Choroid plexus epithelial cell (primary cell): Measurements from ENCODE around the gene SPATA25.

Experiments used
- DNase-seq: peaks from one replicate; pipeline ENCODE4 v3.0.0-alpha.2; 2010; ENCODE audit warnings: low read depth
- H3K4me3 ChIP-seq: 2 replicates; pipeline ENCODE4 v1.5.1; 2011; ENCODE audit warnings: low read depth, mild to moderate bottlenecking, control low read depth, low read length, moderate library complexity
- TF ChIP-seq, protein P1 (sequence below): conservative IDR thresholded peaks from 2 replicates; pipeline ENCODE4 v1.5.1; 2011; ENCODE audit warnings: low read depth, mild to moderate bottlenecking, control low read depth, inconsistent platforms, low read length, moderate library complexity

SPATA25 gene

DNA sequence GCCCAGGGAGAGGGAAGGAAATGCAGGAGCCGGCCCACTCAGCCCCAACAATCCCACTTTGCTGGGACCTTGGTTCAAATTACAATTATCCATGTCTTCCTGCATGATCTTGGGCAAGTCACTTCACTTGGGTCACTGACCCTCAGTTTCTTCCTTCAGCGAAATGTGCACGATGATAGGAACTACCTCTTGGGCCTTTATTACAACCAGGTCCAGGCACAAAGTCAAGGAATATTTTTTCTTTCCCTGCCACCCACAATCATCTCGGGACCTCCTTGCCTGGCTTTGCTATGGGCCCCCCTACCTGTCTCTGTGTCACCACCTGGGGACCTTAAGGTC is 24.9 kb upstream of the SPATA25 start:
- no peak for DNase-seq
- TF ChIP-seq, protein P1, sequence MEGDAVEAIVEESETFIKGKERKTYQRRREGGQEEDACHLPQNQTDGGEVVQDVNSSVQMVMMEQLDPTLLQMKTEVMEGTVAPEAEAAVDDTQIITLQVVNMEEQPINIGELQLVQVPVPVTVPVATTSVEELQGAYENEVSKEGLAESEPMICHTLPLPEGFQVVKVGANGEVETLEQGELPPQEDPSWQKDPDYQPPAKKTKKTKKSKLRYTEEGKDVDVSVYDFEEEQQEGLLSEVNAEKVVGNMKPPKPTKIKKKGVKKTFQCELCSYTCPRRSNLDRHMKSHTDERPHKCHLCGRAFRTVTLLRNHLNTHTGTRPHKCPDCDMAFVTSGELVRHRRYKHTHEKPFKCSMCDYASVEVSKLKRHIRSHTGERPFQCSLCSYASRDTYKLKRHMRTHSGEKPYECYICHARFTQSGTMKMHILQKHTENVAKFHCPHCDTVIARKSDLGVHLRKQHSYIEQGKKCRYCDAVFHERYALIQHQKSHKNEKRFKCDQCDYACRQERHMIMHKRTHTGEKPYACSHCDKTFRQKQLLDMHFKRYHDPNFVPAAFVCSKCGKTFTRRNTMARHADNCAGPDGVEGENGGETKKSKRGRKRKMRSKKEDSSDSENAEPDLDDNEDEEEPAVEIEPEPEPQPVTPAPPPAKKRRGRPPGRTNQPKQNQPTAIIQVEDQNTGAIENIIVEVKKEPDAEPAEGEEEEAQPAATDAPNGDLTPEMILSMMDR: no peak
- peak overlapping the region; percentile 80 for H3K4me3 ChIP-seq

DNA sequence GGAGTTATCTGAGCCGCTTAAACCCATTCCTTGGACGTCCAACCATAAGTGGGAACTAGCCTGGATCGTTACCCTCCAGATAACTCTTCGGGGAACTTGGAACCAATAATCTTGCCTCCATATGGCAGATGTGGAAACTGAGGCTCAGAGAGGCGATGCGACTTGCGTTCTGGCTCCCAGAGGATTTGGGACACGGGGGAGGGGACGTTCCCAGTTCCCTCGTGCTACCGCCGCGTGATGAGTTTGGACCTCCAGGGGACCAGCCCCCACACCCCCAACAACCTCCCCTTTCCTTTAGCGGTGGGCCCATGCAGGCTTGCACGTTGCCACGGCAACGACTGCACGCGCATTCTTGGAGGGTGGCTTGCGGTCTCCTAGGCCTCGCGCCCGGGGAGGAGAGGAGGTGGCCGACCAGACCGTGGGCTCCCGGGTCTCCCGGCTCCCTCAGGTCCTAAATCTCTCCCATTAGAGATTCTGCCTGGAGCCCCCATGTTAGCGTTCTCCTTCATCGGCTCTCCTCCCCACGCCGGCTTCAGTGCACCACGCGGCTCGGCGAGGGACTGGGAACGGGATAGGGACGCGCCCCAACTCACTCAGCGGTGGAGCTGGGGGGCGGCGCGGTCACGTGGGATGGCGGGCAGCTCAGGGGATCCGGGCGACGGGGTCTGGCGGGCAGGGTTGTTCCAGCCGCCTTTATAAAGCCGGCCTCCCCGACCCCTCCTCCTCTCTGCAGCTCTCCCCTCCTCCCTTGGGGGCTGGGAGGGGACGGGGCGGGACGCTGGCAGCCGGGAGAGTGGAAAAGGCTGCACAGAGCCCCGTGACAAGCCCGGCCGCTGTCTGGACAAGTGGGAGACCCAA is 24.3 kb upstream of the SPATA25 start, which contains the start of gene PLTP:
Gene PLTP, minus strand, starts transcription at position 670 of the 858 bp plus-strand sequence. CDS start 703 bp downstream, outside the sequence.
- peak; percentile 82 for DNase-seq
- TF ChIP-seq, protein P1: no peak

DNA sequence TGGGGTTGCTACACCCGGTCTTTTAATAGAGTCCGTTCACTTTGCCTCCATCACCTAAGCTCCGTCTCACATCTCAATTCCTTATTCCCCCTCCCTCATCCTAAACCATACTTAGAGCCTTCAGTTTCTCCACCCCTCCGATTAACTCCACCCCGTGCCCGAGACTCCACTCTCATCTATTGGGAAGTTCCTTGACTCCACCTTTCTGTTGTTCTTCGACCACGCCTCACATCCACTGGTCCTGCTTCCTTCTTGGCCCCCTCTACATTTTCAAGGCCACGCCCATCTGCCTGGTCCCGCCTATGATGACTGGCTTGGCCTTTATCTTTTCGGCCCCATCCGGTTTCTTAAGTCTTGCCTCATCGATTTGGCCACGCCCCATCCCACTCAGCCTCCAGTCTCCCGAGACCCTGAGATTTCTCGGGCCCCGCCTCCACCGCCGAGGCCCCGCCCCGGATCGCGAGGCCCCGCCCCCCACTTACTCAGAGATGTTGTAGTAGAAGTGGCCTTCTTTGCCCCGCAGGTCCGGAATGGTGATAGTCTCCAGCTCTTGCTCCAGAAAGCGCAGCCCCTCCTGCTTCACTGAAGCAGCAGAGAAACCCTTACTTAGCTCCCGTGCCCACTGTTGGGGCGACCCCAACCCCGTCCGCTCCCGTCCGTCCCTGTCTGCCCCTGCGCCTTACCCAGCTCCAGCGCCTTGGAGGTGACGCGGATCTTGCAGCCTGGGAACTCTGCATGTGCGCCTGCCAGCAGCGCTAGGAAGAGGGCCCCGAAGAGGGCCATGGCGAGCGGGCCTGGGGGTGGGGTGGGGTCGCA is 23.5 kb upstream of the SPATA25 start:
- TF ChIP-seq, protein P1: no peak
- peak; percentile 100 for DNase-seq
- H3K4me3 ChIP-seq: peak overlapping the region; percentile 80

More for the DNA sequence above, 24.3 kb upstream of the SPATA25 start, which contains the start of gene PLTP:
- H3K4me3 ChIP-seq: peak within 1 kb of the TSS; percentile 80

DNA sequence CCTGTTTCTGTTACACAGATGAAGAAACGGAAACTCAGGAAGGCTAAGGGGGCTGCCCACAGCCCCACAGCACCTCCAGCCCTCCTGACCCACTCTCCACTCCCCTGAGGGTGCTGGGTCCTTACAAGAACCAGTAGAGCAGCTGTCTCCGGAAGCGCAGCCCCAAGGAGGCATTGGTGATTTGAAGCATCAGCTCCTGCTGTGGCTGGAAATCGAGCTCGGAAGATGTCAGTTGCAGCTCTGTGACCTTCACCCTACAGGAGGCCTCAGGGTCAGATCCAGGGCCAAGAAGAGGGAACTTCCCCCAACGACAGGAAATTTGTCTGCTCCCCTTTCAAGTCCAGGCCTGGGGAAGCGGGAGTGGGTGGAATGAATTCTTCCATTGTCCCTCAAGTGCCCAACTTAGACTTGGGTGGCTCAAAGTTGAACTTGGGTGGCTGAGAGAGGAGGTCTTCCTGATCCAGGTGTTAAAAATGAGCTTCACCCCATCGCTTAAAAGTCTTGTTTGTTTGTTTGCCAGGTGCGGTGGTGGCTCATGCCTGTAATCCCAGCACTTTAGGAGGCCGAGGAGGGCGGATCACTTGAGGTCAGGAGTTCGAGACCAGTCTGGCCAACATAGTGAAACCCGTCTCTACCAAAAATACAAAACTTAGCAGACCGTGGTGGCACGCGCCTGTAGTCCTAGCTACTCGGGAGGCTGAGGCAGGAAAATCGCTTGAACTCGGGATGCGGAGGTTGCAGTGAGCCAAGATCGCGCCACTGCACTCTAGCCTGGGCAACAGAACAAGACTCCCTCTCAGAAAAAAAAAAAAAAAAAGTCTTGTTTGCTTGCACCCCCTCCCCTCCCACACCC is 22.6 kb upstream of the SPATA25 start:
- DNase-seq: no peak
- TF ChIP-seq, protein P1: no peak
- peak overlapping the region; percentile 47 for H3K4me3 ChIP-seq

DNA sequence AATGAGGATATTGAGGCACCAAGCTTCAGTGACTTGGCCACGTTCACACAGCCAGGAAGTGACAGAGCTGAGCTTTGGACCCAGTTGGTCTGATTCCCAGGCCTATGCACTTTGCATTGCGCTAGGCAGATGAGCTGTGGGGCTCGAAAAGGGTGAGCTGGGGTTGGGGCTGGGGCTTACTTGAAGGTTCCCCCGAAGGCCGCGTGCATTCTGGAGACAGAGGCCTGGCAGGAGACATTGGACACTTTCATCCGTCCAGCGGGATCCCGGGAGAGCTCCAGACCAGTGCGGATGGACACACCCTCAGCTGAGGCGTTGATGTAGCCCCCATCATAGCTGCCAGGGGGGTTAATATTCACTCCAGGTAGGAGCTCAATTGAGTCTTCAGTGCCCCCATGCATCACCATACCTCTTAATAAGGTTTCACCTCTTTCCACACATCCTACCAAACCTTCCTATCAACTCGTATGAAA is 21.9 kb upstream of the SPATA25 start:
- no peak for DNase-seq
- H3K4me3 ChIP-seq: peak overlapping the region; percentile 39
- TF ChIP-seq, protein P1: no peak

DNA sequence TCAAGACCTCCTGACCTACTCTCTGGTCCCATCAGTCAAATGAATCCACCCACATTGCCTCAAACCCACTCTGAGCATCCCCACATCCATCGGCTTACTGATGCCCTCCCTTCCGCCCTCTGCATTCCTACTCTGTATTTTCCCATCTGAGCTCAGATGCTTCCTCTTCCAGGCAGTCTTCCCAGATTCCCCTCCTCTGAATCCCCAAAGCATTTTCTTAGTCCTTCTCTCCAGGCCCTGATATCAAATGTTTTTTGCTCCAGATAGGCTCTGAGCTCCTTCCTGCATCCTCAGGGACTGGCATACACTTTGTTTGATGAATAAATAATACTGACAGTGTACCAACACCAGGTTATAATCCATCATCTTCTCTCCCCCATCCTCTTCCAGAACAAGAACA is 20.7 kb upstream of the SPATA25 start:
- no peak for DNase-seq
- no peak overlapping the region for H3K4me3 ChIP-seq
- TF ChIP-seq, protein P1: no peak
